ENCODE data around the gene REV3L. TPM values are rescaled to one million over a fixed set of nuclear protein-coding genes. Genes with fewer than 3 reads are reported as not detected.

Gene REV3L
- total and polyA plus RNA-seq, 2 donors (not counting 3 experiments of a cell fraction or from before 2014, with no cell fraction given): 6.0 to 22.7 TPM

DNA sequence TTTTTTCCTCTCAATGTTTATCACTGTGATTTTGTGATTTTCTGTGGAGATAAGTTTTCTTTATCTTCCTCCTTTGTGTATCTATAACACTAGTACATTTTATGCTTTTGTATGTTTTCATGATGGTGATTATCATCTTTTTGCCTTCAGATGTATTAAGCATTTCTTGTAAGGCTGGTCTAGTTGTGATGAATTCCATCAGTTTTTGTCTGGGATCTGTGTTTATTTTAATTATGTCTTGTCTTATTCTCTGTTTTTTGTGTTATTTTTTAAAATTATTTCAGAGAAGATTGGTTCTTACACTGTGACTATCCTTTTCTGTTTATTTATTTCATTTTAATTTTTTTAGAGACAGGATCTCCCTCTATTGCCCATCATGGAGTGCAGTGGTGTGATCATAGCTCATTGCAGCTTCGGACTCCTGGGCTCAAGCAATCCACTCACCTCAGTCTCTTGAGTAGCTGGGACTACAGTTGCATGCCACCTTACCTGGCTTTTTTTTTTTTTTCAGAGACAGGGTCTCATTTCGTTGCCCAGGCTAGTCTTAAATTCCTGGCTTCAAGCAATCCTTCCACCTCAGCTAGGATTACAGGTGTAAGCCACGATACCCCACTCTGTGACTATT is 208.3 kb downstream of the REV3L start:
- dilution Hi-C loops (cut with MboI; ENCODE audit: extremely low pct_ligation_motif_present, low sequenced_read_pairs) (no loop called here), intact Hi-C loops (cut with micrococcal nuclease) (no loop called here)
- FAIRE-seq (no peak), DNase-seq (ENCODE audit: low read depth, low spot score) (no peak)
- Histone ChIP-seq H3K36me3 (ENCODE audit: control insufficient read depth in 2 of 2, extremely low read depth in 1 of 2, insufficient read depth in 2 of 2, low read length in 2 of 2) (peaks cover 2 to 7% of the 10 kb centered on the region in 2 experiments), H3K4me1 (ENCODE audit: control insufficient read depth, extremely low read depth, insufficient read depth, low read length) (no peaks in the 10 kb centered on the region), H3K4me2 (ENCODE audit: insufficient read depth, low read length) (no peak overlapping the region), H3K27ac (ENCODE audit: insufficient read depth, low read depth, low read length) (no peak overlapping the region), H4K20me1 (replicated peaks; ENCODE audit: control insufficient read depth, extremely low read depth, insufficient read depth, low read length) (no peaks in the 10 kb centered on the region), H3K9ac (replicated peaks; ENCODE audit: extremely low read depth, insufficient read depth, low read length) (no peak overlapping the region), H3K4me3 (replicated peaks in 1 of 3; ENCODE audit: insufficient read depth in 1 of 3, low read depth in 1 of 3, low read length in 3 of 3) (no peak overlapping the region), H3K27me3 (ENCODE audit: control insufficient read depth in 2 of 2, insufficient read depth in 2 of 2, low read length in 2 of 2) (no peaks in the 10 kb centered on the region), H3K9me1 (replicated peaks; ENCODE audit: control insufficient read depth, extremely low read depth, insufficient read depth, low read length) (no peaks in the 10 kb centered on the region), H2AFZ (ENCODE audit: low read depth, low read length) (no peak overlapping the region), H3K79me2 (ENCODE audit: control insufficient read depth, insufficient read depth, low read length) (no peaks in the 10 kb centered on the region), H3K9me3 (replicated peaks; ENCODE audit: control insufficient read depth, insufficient read depth, low read length) (no peaks in the 10 kb centered on the region)
- ChIA-PET POLR2A (interaction anchor here (0.6 kb wide), 1 partner anchor 203 kb away, joined by 5 read pairs; no protein-coding TSS in a partner anchor), CTCF (interaction anchor here (0.6 to 1.0 kb wide), 2 partner anchors 204 to 406 kb away, joined by 3 read pairs; no protein-coding TSS in a partner anchor)
- TF ChIP-seq FOS (IDR thresholded peaks at IDR 0.05; ENCODE audit: borderline replicate concordance, insufficient read depth, low read length): no peak
- TF ChIP-seq, protein P1, sequence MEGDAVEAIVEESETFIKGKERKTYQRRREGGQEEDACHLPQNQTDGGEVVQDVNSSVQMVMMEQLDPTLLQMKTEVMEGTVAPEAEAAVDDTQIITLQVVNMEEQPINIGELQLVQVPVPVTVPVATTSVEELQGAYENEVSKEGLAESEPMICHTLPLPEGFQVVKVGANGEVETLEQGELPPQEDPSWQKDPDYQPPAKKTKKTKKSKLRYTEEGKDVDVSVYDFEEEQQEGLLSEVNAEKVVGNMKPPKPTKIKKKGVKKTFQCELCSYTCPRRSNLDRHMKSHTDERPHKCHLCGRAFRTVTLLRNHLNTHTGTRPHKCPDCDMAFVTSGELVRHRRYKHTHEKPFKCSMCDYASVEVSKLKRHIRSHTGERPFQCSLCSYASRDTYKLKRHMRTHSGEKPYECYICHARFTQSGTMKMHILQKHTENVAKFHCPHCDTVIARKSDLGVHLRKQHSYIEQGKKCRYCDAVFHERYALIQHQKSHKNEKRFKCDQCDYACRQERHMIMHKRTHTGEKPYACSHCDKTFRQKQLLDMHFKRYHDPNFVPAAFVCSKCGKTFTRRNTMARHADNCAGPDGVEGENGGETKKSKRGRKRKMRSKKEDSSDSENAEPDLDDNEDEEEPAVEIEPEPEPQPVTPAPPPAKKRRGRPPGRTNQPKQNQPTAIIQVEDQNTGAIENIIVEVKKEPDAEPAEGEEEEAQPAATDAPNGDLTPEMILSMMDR (IDR thresholded peaks at IDR 0.05; ENCODE audit: extremely low read depth in 1 of 2, insufficient read depth in 1 of 2, low read depth in 1 of 2, low read length in 2 of 2): no peak
- no peak for TF ChIP-seq EZH2 (IDR thresholded peaks at IDR 0.05; ENCODE audit: borderline replicate concordance, low read depth, low read length, severe bottlenecking)
- TF ChIP-seq POLR2AphosphoS5 (IDR thresholded peaks at IDR 0.05; ENCODE audit: insufficient read depth, low read depth, low read length): no peak
- TF ChIP-seq, protein P2, sequence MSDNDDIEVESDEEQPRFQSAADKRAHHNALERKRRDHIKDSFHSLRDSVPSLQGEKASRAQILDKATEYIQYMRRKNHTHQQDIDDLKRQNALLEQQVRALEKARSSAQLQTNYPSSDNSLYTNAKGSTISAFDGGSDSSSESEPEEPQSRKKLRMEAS (IDR thresholded peaks at IDR 0.05; ENCODE audit: insufficient read depth, insufficient read length): no peak
- no TSS peak for BruUV-seq (replicated peaks)

Data from endothelial cell of umbilical vein (primary cell).